Measurements from ENCODE around the gene RBM43.

DNA sequence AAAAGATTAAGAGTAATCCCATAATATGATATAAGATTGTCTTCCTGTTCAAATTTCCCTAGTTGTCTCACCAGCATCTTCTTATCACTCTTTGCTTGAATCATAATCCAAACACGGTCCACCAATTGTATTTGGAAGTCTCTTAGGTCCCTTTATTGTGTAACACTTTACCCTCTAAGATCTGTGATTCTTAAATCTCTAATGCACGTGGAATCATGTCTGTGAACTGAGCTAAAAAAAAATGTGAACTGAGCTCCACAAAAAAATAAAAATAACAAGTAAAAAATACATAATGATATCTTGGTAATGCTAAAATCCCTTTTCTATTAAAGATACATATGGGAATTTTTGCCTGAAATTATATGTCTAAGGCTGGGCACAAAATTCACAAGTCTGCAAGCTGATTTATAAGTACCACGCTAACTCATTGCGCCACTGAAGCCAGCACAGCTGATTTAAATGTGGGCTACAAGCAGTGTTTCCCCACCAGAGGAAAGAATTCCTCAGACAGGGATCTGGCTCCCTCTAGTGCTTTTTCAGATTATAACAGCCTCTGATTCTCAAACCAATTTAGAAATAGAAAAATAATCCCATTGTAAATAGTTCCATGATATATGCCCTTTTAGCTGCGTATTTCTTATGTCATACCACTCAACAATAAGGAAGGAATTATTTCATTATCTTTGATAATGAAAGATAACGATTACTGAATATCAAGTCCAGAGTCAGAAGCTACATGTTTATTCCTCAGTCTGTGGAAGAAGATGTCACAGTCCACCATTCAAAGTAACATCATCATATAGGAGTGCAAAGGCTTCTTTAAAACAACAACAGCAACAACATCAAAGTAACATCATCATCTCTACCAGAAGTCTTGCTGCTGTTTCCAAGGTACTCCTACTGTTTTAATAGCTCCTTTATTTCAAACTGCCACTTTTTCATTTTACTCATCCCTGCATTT, 22.9 kb downstream of the RBM43 start:
- no peak for TF ChIP-seq GATA3 (IDR thresholded peaks at IDR 0.05; ENCODE audit: low read depth, low read length)
- no peak for TF ChIP-seq GATA2 (IDR thresholded peaks at IDR 0.05; ENCODE audit: low read depth, low read length)

All from SH-SY5Y (cell line).